HG02571 (cell line): Measurements from ENCODE around the gene RASL12.
"Not testable (repeated sequence)": the region's sequence is repeated elsewhere in the genome, so short reads cannot be mapped to it uniquely, and the experiment has no call there.

Experiments
- ATAC-seq: cut with Tn5 transposase; IDR thresholded peaks from one replicate; pipeline ENCODE4 v1.9.1; 2021; ENCODE audit warnings: mild to moderate bottlenecking, moderate library complexity; ENCODE audit not compliant: unreplicated experiment

RASL12 gene

GRCh38 chr15:65057549-65057940 lies 10.2 kb downstream of the RASL12 start:
- no peak for ATAC-seq

DNA sequence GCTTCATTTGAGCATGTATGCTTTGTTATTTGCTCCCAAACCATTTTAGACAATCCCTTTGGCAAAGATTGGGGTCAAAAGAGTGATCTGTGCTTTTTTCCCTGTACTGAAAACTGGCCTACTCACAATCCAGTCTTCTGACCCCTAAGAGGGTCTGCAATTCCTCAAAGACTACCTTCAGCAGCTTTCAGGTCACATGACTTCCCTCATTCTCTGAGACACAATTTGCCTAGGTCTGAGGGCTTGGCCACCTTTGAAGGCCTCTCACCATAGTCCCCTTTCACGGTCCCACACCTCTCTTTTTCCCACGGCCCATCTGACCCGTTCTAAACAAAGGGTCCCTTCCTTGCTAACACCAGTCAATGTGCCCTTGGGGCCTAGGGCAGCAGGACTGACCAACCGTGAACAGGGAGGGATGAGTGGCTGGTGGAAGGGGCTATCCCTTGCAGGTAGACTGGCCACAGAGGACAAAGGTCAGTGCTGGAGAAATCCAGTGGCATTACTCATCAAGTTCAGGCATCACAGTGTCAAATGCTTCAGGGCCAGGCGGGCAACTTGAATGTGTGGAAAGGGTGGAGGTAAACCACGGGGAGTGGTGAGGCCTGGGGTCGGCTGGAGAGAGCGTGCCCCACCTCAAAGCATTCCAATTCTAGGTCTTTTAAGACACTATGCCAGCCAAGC lies 10.8 kb downstream of the RASL12 start:
- no peak for ATAC-seq

GRCh38 chr15:65056106-65056505 lies 11.7 kb downstream of the RASL12 start:
- no peak for ATAC-seq

GRCh38 chr15:65055201-65055870 lies 12.5 kb downstream of the RASL12 start:
- no peak for ATAC-seq

DNA sequence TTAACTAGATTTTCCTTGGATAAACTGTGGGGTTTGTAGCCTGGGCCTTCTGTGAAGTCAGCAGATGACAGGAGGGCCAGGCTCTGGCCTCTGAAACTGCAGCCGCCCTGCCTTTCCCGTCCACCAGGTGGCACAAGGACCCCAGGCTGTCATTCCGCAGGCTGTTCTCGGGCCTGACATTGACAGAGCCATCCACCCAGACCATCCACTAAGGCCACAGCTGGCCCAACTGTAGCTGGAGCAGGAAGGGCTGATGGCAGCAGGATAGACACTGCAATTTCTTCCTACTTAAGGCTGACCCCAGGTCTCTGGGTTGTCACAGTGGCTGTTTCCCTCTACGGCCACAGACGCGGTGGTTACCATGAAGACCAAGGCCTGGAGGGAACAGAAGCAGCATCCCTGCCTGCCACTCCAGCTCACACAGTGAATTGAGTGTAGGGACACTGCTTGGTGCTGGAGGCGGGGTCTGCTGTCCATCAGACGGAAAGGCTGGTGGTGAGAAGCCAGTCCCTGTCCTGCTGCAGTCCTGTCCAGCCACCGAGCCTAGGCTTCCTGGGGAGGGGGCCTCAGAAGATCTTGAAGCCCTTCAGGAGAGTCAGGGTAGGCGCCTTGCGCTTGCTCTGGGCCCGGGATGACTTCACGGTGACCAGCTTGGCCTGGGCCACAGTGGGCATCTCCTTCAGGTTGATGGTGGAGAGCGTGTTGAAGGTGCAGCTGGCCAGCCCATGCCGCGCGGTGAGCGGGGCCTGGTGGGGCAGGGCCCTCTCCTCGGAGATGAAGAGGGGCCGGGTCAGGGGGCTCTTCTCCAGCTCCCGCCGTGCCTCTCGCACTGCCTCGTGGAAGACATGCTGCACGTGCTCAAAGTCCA lies 13.2 kb downstream of the RASL12 start:
- ATAC-seq: no peak

DNA sequence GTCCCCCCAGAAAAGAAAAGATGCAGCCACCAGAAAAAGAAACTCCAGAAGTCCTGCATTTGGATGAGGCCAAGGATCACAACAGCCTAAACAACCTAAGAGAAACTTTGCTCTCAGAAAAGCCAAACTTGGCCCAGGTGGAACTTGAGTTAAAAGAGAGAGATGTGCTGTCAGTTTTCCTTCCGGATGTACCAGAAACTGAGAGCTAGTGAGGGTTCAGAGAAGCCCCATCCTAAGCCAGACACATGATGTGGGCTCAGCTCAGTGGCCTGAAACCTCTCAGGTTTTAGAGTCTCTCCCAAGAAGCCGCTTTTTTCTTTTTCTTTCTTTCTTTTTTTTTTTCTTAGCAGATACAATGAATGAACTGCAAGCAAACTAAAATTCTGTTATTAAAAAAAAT lies 14.8 kb downstream of the RASL12 start:
- ATAC-seq: no peak

- ATAC-seq: no peak
Observed at GRCh38 chr15:65051266-65051665, 16.5 kb downstream of the RASL12 start.

GRCh38 chr15:65050270-65050669 lies 17.5 kb downstream of the RASL12 start:
- no peak for ATAC-seq

- ATAC-seq: peak; percentile 83
Observed at GRCh38 chr15:65049418-65049840, 18.4 kb downstream of the RASL12 start.

- ATAC-seq: no peak
Observed at GRCh38 chr15:65048241-65048640, 19.6 kb downstream of the RASL12 start.

DNA sequence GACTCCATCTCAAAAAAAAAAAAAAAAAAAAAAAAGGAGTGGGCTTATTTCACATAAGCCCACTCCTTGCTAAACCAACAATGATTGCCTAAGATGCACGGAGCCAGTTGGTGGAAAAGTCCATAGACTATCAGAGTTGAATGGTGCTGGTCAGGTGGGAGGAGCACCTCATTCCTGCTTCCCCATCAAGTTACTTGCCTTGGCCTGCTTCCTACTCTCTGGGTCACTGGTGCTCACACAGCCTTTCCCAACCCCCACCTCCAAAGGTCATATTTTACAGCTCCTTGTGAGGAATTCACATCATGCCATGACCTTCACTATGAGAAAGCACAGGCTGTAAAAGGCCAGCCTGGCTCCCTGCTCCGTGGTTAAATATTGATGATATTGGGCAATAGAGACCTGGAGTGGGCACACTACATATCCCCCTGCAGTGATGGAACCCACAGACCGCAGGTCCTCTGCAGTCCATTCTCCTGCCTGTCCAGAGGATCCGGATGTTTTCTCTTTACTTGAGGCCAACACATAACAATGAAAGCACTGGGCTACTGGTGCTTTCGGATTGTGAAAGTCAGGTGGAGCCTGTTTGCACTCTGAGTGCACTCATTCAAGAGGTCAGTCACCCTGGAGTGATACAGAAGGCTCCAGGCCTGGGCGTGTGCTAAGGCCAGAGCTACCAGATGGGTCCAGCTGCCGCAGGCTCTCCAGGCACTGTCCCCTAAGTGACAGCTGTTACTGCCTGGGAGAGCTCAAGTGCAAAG lies 22.9 kb downstream of the RASL12 start, which contains the start of gene SLC51B:
SLC51B (plus strand) TSS at position 664 of the 758 bp plus-strand sequence. CDS start 4,618 bp downstream, outside the sequence.
- no peak for ATAC-seq

DNA sequence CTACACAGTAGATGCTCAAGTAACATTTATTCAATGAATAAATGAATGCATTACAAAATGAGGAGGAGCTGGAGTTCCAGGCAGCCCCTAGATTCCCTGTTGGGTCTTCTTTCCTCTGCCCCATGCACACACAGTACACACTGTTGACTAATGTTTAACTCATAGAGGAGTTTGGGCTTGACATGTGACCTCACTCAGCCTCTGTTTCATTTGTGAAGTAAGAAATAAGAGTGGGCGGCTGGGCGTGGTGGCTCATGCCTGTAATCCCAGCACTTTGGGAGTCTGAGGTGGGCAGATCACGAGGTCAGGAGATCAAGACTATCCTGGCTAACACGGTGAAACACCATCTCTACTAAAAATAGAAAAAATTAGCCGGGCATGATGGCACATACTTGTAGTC lies 23.6 kb downstream of the RASL12 start:
- ATAC-seq: not testable (repeated sequence)

DNA sequence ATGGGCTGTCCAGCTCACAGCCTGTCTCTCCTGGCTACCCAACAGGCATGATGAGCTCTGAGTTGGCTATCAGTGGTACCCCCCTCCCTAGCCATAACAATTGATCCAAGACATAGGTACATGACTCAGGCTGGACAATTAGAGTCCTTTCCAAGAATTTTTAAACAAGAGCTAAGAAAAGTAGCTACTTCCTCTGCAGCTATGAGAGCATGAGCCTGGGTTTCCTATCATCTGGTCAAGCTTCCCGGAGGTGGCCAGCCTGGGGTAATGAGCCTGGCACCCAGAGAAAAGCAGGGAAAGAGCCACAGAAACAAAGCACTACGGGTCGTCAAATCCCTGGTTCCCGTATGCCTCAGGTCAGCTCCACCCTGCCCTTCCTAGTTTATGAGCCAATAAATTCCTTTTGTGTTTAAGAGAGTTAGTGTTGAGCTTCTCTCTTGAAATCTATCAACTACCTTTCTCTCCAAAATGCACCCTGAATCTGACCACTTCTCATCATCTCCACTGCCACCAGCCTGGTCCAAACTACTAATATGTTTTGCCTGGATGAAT lies 24.9 kb downstream of the RASL12 start:
- no peak for ATAC-seq

GRCh38 chr15:65041787-65042186 lies 26.0 kb downstream of the RASL12 start:
- no peak for ATAC-seq

DNA sequence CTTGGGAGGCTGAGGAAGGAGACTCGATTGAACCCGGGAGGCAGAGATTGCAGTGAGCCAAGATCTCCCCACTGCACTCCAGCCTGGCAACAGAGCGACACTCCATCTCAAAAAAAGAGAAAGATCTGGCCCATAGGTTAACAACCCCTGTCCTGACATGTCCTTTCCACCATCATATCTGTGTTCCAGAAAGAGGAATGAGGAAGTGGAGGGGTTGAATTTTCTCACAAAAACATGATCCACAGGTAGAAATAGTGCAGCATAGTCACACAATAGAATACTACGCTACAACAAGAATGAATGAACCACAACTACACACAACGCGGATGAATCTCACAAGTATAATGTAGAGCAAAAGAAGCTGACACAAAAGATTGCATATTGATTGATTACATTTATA lies 27.3 kb downstream of the RASL12 start:
- no peak for ATAC-seq

GRCh38 chr15:65038836-65039235 lies 29.0 kb downstream of the RASL12 start:
- ATAC-seq: no peak

GRCh38 chr15:65038428-65038827 lies 29.4 kb downstream of the RASL12 start:
- no peak for ATAC-seq

GRCh38 chr15:65037309-65037708 lies 30.5 kb downstream of the RASL12 start:
- no peak for ATAC-seq

DNA sequence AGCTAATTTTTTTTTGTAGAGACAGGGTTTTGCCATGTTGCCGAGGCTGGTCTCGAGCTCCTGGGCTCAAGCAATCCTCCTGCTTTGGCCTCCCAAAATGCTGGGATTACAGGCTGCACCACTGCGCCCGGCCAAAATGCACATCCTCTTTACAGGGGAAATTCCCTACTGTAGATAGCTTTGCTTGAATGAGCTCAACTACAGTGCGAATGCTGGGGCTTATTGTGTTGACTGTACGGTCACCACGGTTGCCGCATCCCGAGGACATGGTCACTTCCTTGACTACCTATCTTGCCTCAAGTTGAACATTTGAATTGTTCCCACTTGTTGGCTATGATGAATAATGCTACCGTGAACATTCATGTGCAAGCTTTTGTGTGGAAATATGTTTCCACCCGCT lies 33.1 kb downstream of the RASL12 start:
- no peak for ATAC-seq

GRCh38 chr15:65033659-65034269 lies 34.0 kb downstream of the RASL12 start:
- ATAC-seq: no peak
